DND-41 (cell line): Measurements from ENCODE around the gene SPTLC3.

Source experiments
- EZH2 ChIP-seq: IDR thresholded peaks from 3 replicates; pipeline ENCODE4 v1.6.1; 2012; ENCODE audit warnings: borderline replicate concordance, low read depth, mild to moderate bottlenecking, moderate library complexity, low read length, inconsistent platforms; ENCODE audit not compliant: severe bottlenecking
- TF ChIP-seq, protein P1 (sequence below): IDR thresholded peaks from 2 replicates; pipeline ENCODE4 v1.5.1; 2012; ENCODE audit warnings: borderline replicate concordance, low read length, moderate library complexity, mild to moderate bottlenecking; ENCODE audit not compliant: poor library complexity, severe bottlenecking; ENCODE audit errors: extremely low read depth

GRCh38 chr20:13012886-13013285, 4.1 kb downstream of the SPTLC3 start:
- TF ChIP-seq, protein P1, sequence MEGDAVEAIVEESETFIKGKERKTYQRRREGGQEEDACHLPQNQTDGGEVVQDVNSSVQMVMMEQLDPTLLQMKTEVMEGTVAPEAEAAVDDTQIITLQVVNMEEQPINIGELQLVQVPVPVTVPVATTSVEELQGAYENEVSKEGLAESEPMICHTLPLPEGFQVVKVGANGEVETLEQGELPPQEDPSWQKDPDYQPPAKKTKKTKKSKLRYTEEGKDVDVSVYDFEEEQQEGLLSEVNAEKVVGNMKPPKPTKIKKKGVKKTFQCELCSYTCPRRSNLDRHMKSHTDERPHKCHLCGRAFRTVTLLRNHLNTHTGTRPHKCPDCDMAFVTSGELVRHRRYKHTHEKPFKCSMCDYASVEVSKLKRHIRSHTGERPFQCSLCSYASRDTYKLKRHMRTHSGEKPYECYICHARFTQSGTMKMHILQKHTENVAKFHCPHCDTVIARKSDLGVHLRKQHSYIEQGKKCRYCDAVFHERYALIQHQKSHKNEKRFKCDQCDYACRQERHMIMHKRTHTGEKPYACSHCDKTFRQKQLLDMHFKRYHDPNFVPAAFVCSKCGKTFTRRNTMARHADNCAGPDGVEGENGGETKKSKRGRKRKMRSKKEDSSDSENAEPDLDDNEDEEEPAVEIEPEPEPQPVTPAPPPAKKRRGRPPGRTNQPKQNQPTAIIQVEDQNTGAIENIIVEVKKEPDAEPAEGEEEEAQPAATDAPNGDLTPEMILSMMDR = no peak
- no peak for TF ChIP-seq EZH2
